Measurements from ENCODE around the gene MINDY4.

DNA sequence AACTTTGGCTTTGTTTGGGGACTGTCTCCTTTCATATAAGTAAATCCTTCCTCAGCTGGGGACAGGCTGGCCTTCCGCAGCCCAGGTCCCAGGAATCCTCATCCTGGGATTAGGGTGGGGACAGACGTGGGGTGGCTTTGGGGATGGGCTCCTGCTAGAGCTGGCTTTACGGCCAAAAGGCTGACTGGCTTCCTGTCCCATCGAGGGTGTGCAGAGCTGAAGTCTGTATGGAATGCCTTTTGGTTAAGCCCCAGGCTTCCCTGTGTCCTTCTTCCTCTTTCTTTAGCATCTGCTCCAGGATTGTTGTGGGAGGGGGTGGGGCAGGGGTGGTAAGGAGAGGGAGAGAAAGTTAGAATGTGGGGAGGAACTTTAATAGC is 81.1 kb downstream of the MINDY4 start:
- TF ChIP-seq, protein P1, sequence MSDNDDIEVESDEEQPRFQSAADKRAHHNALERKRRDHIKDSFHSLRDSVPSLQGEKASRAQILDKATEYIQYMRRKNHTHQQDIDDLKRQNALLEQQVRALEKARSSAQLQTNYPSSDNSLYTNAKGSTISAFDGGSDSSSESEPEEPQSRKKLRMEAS (IDR thresholded peaks at IDR 0.05): no peak
- TF ChIP-seq, protein P2, sequence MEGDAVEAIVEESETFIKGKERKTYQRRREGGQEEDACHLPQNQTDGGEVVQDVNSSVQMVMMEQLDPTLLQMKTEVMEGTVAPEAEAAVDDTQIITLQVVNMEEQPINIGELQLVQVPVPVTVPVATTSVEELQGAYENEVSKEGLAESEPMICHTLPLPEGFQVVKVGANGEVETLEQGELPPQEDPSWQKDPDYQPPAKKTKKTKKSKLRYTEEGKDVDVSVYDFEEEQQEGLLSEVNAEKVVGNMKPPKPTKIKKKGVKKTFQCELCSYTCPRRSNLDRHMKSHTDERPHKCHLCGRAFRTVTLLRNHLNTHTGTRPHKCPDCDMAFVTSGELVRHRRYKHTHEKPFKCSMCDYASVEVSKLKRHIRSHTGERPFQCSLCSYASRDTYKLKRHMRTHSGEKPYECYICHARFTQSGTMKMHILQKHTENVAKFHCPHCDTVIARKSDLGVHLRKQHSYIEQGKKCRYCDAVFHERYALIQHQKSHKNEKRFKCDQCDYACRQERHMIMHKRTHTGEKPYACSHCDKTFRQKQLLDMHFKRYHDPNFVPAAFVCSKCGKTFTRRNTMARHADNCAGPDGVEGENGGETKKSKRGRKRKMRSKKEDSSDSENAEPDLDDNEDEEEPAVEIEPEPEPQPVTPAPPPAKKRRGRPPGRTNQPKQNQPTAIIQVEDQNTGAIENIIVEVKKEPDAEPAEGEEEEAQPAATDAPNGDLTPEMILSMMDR (IDR thresholded peaks at IDR 0.05; ENCODE audit: low read depth, low read length, missing input control): no peak
- TF ChIP-seq YY1 (IDR thresholded peaks at IDR 0.05): no peak
- TF ChIP-seq, protein P3, sequence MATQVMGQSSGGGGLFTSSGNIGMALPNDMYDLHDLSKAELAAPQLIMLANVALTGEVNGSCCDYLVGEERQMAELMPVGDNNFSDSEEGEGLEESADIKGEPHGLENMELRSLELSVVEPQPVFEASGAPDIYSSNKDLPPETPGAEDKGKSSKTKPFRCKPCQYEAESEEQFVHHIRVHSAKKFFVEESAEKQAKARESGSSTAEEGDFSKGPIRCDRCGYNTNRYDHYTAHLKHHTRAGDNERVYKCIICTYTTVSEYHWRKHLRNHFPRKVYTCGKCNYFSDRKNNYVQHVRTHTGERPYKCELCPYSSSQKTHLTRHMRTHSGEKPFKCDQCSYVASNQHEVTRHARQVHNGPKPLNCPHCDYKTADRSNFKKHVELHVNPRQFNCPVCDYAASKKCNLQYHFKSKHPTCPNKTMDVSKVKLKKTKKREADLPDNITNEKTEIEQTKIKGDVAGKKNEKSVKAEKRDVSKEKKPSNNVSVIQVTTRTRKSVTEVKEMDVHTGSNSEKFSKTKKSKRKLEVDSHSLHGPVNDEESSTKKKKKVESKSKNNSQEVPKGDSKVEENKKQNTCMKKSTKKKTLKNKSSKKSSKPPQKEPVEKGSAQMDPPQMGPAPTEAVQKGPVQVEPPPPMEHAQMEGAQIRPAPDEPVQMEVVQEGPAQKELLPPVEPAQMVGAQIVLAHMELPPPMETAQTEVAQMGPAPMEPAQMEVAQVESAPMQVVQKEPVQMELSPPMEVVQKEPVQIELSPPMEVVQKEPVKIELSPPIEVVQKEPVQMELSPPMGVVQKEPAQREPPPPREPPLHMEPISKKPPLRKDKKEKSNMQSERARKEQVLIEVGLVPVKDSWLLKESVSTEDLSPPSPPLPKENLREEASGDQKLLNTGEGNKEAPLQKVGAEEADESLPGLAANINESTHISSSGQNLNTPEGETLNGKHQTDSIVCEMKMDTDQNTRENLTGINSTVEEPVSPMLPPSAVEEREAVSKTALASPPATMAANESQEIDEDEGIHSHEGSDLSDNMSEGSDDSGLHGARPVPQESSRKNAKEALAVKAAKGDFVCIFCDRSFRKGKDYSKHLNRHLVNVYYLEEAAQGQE (IDR thresholded peaks at IDR 0.05): no peak
- TF ChIP-seq, protein P4, sequence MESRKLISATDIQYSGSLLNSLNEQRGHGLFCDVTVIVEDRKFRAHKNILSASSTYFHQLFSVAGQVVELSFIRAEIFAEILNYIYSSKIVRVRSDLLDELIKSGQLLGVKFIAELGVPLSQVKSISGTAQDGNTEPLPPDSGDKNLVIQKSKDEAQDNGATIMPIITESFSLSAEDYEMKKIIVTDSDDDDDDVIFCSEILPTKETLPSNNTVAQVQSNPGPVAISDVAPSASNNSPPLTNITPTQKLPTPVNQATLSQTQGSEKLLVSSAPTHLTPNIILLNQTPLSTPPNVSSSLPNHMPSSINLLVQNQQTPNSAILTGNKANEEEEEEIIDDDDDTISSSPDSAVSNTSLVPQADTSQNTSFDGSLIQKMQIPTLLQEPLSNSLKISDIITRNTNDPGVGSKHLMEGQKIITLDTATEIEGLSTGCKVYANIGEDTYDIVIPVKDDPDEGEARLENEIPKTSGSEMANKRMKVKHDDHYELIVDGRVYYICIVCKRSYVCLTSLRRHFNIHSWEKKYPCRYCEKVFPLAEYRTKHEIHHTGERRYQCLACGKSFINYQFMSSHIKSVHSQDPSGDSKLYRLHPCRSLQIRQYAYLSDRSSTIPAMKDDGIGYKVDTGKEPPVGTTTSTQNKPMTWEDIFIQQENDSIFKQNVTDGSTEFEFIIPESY (IDR thresholded peaks at IDR 0.05): no peak
- no peak for TF ChIP-seq GABPA (IDR thresholded peaks at IDR 0.05 in 1 of 2, conservative IDR thresholded peaks at IDR 0.05 in 1 of 2)
- TF ChIP-seq SP1 (IDR thresholded peaks at IDR 0.05): no peak
- no peak for TF ChIP-seq FOXA1 (IDR thresholded peaks at IDR 0.05)
- TF ChIP-seq JUND (IDR thresholded peaks at IDR 0.05): no peak
